HepG2 (cell line): ENCODE data around the gene SAC3D1. TPM values are rescaled to one million over a fixed set of nuclear protein-coding genes. Genes with fewer than 3 reads are reported as not detected.

Source experiments
- CEBPG ChIP-seq: IDR thresholded peaks from 2 replicates; pipeline ENCODE4 v1.6.1; 2016
- CHCHD3 ChIP-seq: sonication (generic); formaldehyde crosslinking; IDR thresholded peaks from 2 replicates; pipeline ENCODE4 v1.8.0; 2022; ENCODE audit warnings: mild to moderate bottlenecking, missing genetic modification reagents, moderate library complexity
- ESRRA ChIP-seq: sonication (generic); formaldehyde crosslinking; IDR thresholded peaks from 2 replicates; pipeline ENCODE4 v1.5.1; 2020; ENCODE audit warnings: mild to moderate bottlenecking, low read depth, missing genetic modification reagents
- FOSL2 ChIP-seq: sonication (generic); formaldehyde crosslinking; IDR thresholded peaks from 2 replicates; pipeline ENCODE4 v1.4.0; 2020; ENCODE audit warnings: missing genetic modification reagents
- FOXA3 ChIP-seq: IDR thresholded peaks from 2 replicates; pipeline ENCODE4 v1.6.1; 2016; ENCODE audit warnings: missing genetic modification reagents, missing compliant biosample characterization
- HCFC1 ChIP-seq: fragments of 150-350 bp; IDR thresholded peaks from 2 replicates; pipeline ENCODE4 v1.6.1; 2014; ENCODE audit warnings: low read depth, low read length
- HNF4A ChIP-seq: sonication (generic); formaldehyde crosslinking; IDR thresholded peaks from 2 replicates; pipeline ENCODE4 v1.4.0; 2020; ENCODE audit warnings: missing genetic modification reagents
- JUN ChIP-seq: sonication (generic); formaldehyde crosslinking; IDR thresholded peaks from 2 replicates; pipeline ENCODE4 v1.4.0; 2020; ENCODE audit warnings: mild to moderate bottlenecking, missing genetic modification reagents
- KDM5B ChIP-seq: sonication (generic); formaldehyde crosslinking; IDR thresholded peaks from 2 replicates; pipeline ENCODE4 v1.4.0; 2020; ENCODE audit warnings: missing genetic modification reagents, mild to moderate bottlenecking, borderline replicate concordance
- KLF13 ChIP-seq: sonication (generic); formaldehyde crosslinking; IDR thresholded peaks from 2 replicates; pipeline ENCODE4 v1.4.0; 2020; ENCODE audit warnings: mild to moderate bottlenecking, missing genetic modification reagents
- MEF2D ChIP-seq: sonication (generic); formaldehyde crosslinking; IDR thresholded peaks from 2 replicates; pipeline ENCODE4 v1.5.1; 2020; ENCODE audit warnings: mild to moderate bottlenecking, missing genetic modification reagents
- MYC ChIP-seq: sonication (generic); formaldehyde crosslinking; IDR thresholded peaks from 2 replicates; pipeline ENCODE4 v1.9.0; 2021; ENCODE audit warnings: missing genetic modification reagents, borderline replicate concordance
- NPAS2 ChIP-seq: sonication (generic); formaldehyde crosslinking; IDR thresholded peaks from 2 replicates; pipeline ENCODE4 v1.8.0; 2022; ENCODE audit warnings: mild to moderate bottlenecking, missing genetic modification reagents, borderline replicate concordance
- ONECUT2 ChIP-seq: sonication (generic); formaldehyde crosslinking; IDR thresholded peaks from 2 replicates; pipeline ENCODE4 v1.4.0; 2020; ENCODE audit warnings: missing genetic modification reagents
- PLRG1 ChIP-seq: fragments of 450-650 bp; conservative IDR thresholded peaks from 2 replicates; pipeline ENCODE4 v1.6.1; 2016
- POLR2AphosphoS5 ChIP-seq: IDR thresholded peaks from 2 replicates; pipeline ENCODE4 v1.6.1; 2012; ENCODE audit warnings: low read depth, low read length
- RBM22 ChIP-seq: fragments of 200-400 bp; formaldehyde crosslinking; optimal IDR thresholded peaks from 2 replicates; pipeline ENCODE3; 2017; ENCODE audit warnings: mild to moderate bottlenecking, low read length, moderate library complexity
- SIN3A ChIP-seq: IDR thresholded peaks from 2 replicates; pipeline ENCODE4 v1.6.1; 2011; ENCODE audit warnings: low read depth, mild to moderate bottlenecking, control low read depth, low read length, borderline replicate concordance
- SRF ChIP-seq: IDR thresholded peaks from 2 replicates; pipeline ENCODE4 v1.6.1; 2011; ENCODE audit warnings: mild to moderate bottlenecking, low read depth, low read length, moderate library complexity
- TOPORS ChIP-seq: sonication (generic); formaldehyde crosslinking; IDR thresholded peaks from 2 replicates; pipeline ENCODE4 v1.8.0; 2023; ENCODE audit warnings: mild to moderate bottlenecking, missing genetic modification reagents
- ZBTB1 ChIP-seq: sonication (generic); formaldehyde crosslinking; IDR thresholded peaks from 2 replicates; pipeline ENCODE4 v1.4.0; 2020; ENCODE audit warnings: missing genetic modification reagents, borderline replicate concordance
- ZBTB37 ChIP-seq: sonication (generic); formaldehyde crosslinking; IDR thresholded peaks from 2 replicates; pipeline ENCODE4 v1.4.0; 2020; ENCODE audit warnings: mild to moderate bottlenecking, missing genetic modification reagents
- ZBTB7A ChIP-seq: sonication (generic); formaldehyde crosslinking; IDR thresholded peaks from 2 replicates; pipeline ENCODE4 v1.8.0; 2022; ENCODE audit warnings: mild to moderate bottlenecking, missing genetic modification reagents
- ZKSCAN8 ChIP-seq: IDR thresholded peaks from 2 replicates; pipeline ENCODE4 v1.6.1; 2016; ENCODE audit warnings: borderline replicate concordance, missing genetic modification reagents, missing compliant biosample characterization
- ZMYM3 ChIP-seq: sonication (generic); formaldehyde crosslinking; IDR thresholded peaks from 2 replicates; pipeline ENCODE4 v1.5.1; 2020; ENCODE audit warnings: mild to moderate bottlenecking, missing genetic modification reagents
- ZNF10 ChIP-seq: sonication (generic); formaldehyde crosslinking; IDR thresholded peaks from 2 replicates; pipeline ENCODE4 v1.4.0; 2020; ENCODE audit warnings: mild to moderate bottlenecking, low read depth, missing genetic modification reagents, borderline replicate concordance
- ZNF251 ChIP-seq: sonication (generic); formaldehyde crosslinking; IDR thresholded peaks from 2 replicates; pipeline ENCODE4 v1.9.0; 2021; ENCODE audit warnings: mild to moderate bottlenecking, missing genetic modification reagents
- ZNF263 ChIP-seq: sonication (generic); formaldehyde crosslinking; IDR thresholded peaks from 2 replicates; pipeline ENCODE4 v1.4.0; 2020; ENCODE audit warnings: missing genetic modification reagents
- ZNF550 ChIP-seq: sonication (generic); formaldehyde crosslinking; IDR thresholded peaks from 2 replicates; pipeline ENCODE4 v1.4.0; 2020; ENCODE audit warnings: mild to moderate bottlenecking, missing genetic modification reagents, borderline replicate concordance
- ZNF691 ChIP-seq: sonication (generic); formaldehyde crosslinking; IDR thresholded peaks from 2 replicates; pipeline ENCODE4 v1.4.0; 2020; ENCODE audit warnings: missing genetic modification reagents, low read depth, mild to moderate bottlenecking, borderline replicate concordance
- ZSCAN20 ChIP-seq: sonication (generic); formaldehyde crosslinking; IDR thresholded peaks from 2 replicates; pipeline ENCODE4 v1.4.0; 2020; ENCODE audit warnings: missing genetic modification reagents, mild to moderate bottlenecking, borderline replicate concordance
- ZSCAN21 ChIP-seq: sonication (generic); formaldehyde crosslinking; IDR thresholded peaks from 2 replicates; pipeline ENCODE4 v1.8.0; 2022; ENCODE audit warnings: mild to moderate bottlenecking, missing genetic modification reagents, moderate library complexity, borderline replicate concordance
- polyA plus RNA-seq, 8 experiments: library from polyadenylated mRNA; depleted of rRNA in 3 of 8; stranded (reverse) in 7 of 8; unstranded in 1 of 8; fragments of >200 nt; fragmentation: Illumina TruSeq in 4 of 8; extraction: Trizol in 4 of 8; gene quantifications; 2 replicates each; pipeline versions ENCODE4 v1.2.1 to v1.2.3, GENCODE V29; 2011 to 2016; ENCODE audit warnings: low read depth in 4 of 8, missing spikeins in 1 of 8, mixed read lengths in 1 of 8; ENCODE audit not compliant: insufficient read depth in 1 of 8
- total RNA-seq, 5 experiments: library from RNA; depleted of rRNA; stranded (reverse); fragments of >200 nt; fragmentation: Illumina TruSeq; extraction: Trizol; gene quantifications; 2 replicates each; pipeline ENCODE4 v1.2.3, GENCODE V29; 2016; ENCODE audit warnings: low read depth in 1 of 5

SAC3D1 gene
- total and polyA plus RNA-seq, 2 of the 13 experiments (the other 11 are each of a cell fraction or from before 2014, with no cell fraction given), result 7.4 to 36.3 TPM

- no peak for TF ChIP-seq ESRRA (CRISPR knock-in tag)
- TF ChIP-seq SIN3A, result no peak
- TF ChIP-seq TOPORS, result no peak
- TF ChIP-seq ZBTB37, result no peak
- no peak for TF ChIP-seq ZBTB1 (CRISPR knock-in tag)
- 0 out of 2 replicates have a peak, but pooled peaks have one; percentile 15 for TF ChIP-seq MYC (CRISPR knock-in tag)
- no peak for TF ChIP-seq ZNF251 (CRISPR knock-in tag)
- TF ChIP-seq ZMYM3 (CRISPR knock-in tag), result 0 out of 2 replicates have a peak, but pooled peaks have one; percentile 9
- TF ChIP-seq POLR2AphosphoS5, result no peak
- no peak for TF ChIP-seq ZNF691 (CRISPR knock-in tag)
- TF ChIP-seq PLRG1, result no peak
- TF ChIP-seq ZBTB7A, result peak; percentile 60; the same call in 1 of the 2 replicates
- TF ChIP-seq MEF2D (CRISPR knock-in tag), result no peak
- no peak for TF ChIP-seq JUN (CRISPR knock-in tag)
- TF ChIP-seq ZNF10, result no peak
- peak; percentile 23; the same call in 1 of the 2 replicates for TF ChIP-seq HNF4A (CRISPR knock-in tag)
- no peak for TF ChIP-seq ZSCAN20
- TF ChIP-seq FOXA3 (CRISPR knock-in tag), result peak; percentile 17; the same call in 1 of the 2 replicates
- no peak for TF ChIP-seq SRF
- TF ChIP-seq HCFC1, result no peak
- 0 out of 2 replicates have a peak, but pooled peaks have one; percentile 38 for TF ChIP-seq ZNF550
- no peak for TF ChIP-seq FOSL2 (CRISPR knock-in tag)
- TF ChIP-seq RBM22, result no peak
- TF ChIP-seq CEBPG (CRISPR knock-in tag), result no peak
- TF ChIP-seq KDM5B, result peak; percentile 56; the same call in 1 of the 2 replicates
- no peak for TF ChIP-seq ZKSCAN8
- no peak for TF ChIP-seq CHCHD3 (CRISPR knock-in tag)
- TF ChIP-seq ZSCAN21 (CRISPR knock-in tag), result 0 out of 2 replicates have a peak, but pooled peaks have one; percentile 28
- TF ChIP-seq ZNF263 (CRISPR knock-in tag), result peak; percentile 35; the same call in 1 of the 2 replicates
- TF ChIP-seq KLF13 (CRISPR knock-in tag), result no peak
- TF ChIP-seq ONECUT2 (CRISPR knock-in tag), result no peak
- TF ChIP-seq NPAS2 (CRISPR knock-in tag), result no peak
Measured at GRCh38 chr11:65059959-65060824, 19.2 kb downstream of the SAC3D1 start (continued).
